ENCODE data around the gene HEG1. TPM values are rescaled to one million over a fixed set of nuclear protein-coding genes. Genes with fewer than 3 reads are reported as not detected.
A peak's percentile ranks its signal among the peaks of the same experiment; 100 is the strongest.

Gene HEG1
- total and polyA plus RNA-seq, 8 donors, result 2.3 to 56.9 (median 21.5) TPM

GRCh38 chr3:125073390-125073905 is 17.7 kb upstream of the HEG1 start:
- Histone ChIP-seq H3K4me3 (no peak overlapping the region), H3K4me1 (peaks cover 0 to 11% (median 0%) of the 10 kb centered on the region in 4 donors), H3K9me3 (no peaks in the 10 kb centered on the region), H3K27me3 (no peaks in the 10 kb centered on the region), H3K36me3 (no peaks in the 10 kb centered on the region), H3K27ac (no peak overlapping the region)
- TF ChIP-seq POLR2AphosphoS5 (IDR thresholded peaks at IDR 0.05) (no peak), POLR2A (IDR thresholded peaks at IDR 0.05) (no peak)
- WGBS, 5 donors, result 84 to 93% (median 87%) methylated on average over 7 of the region's 7 CpGs
- intact Hi-C loops (cut with DNase I; ENCODE audit: low total_unique reads), result no loop called here
- DNase-seq, result no peak

- Histone ChIP-seq H3K9me3 (no peaks in the 10 kb centered on the region), H3K4me1 (peaks cover 0 to 11% (median 0%) of the 10 kb centered on the region in 4 donors), H3K36me3 (no peaks in the 10 kb centered on the region), H3K4me3 (no peak overlapping the region), H3K27me3 (no peaks in the 10 kb centered on the region), H3K27ac (no peak overlapping the region)
- intact Hi-C loops (cut with DNase I; ENCODE audit: low total_unique reads), result no loop called here
- TF ChIP-seq POLR2AphosphoS5 (IDR thresholded peaks at IDR 0.05) (peak in 1 of 3 donors; percentile 32), EP300 (IDR thresholded peaks at IDR 0.05) (no peak)
- DNase-seq, result no peak
- WGBS, 5 donors, result 86 to 96% (median 92%) methylated on average over 4 of the region's 4 CpGs
Measured at GRCh38 chr3:125072749-125073389, 17.1 kb upstream of the HEG1 start.

GRCh38 chr3:125072301-125072700 is 16.5 kb upstream of the HEG1 start:
- intact Hi-C loops (cut with DNase I; ENCODE audit: low total_unique reads), result no loop called here
- Histone ChIP-seq H3K9me3 (no peaks in the 10 kb centered on the region), H3K4me3 (no peak overlapping the region), H3K27ac (no peak overlapping the region), H3K27me3 (no peaks in the 10 kb centered on the region), H3K36me3 (no peaks in the 10 kb centered on the region), H3K4me1 (peaks cover 0 to 11% (median 0%) of the 10 kb centered on the region in 4 donors)
- DNase-seq, result no peak
- no peak for TF ChIP-seq POLR2AphosphoS5 (IDR thresholded peaks at IDR 0.05)

DNA sequence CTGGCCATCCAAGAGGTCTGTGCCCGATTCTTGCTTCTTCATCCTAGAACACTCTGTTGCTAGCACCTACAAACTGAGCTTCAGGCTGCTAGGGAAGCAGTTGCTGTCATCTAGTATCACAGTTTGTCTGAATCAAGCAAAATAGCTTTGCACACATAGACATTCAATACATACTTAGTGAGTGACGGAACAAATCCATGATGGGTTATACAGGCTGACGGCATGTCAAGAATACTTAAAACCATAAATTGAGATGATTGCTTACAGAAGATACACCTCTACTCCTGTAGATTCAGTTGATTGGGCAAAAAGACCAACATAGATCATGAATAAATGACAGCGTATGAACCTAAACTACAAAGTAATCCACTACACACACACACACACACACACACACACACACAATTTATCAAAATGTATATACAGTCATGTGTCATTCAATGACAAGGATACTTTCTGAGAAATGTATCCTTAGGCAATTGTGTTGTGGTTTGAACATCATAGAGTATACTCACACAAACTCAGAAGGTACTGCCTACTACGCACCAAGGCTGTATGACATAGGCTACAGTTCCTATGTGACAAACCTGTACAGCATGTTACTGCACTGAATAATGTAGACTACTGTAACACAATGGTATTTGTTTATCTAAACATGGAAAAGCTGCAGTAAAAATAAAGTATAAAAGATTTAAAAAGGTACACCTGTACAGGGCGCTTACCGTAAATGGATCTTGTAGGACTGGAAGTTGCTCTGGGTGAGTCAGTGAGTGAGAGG is 14.4 kb upstream of the HEG1 start:
- WGBS, 5 donors, result 96 to 98% (median 98%) methylated on average over 7 of the region's 7 CpGs
- Histone ChIP-seq H3K4me3 (no peak overlapping the region), H3K27me3 (no peaks in the 10 kb centered on the region), H3K27ac (no peak overlapping the region), H3K9me3 (no peaks in the 10 kb centered on the region), H3K4me1 (peaks cover 0 to 11% (median 0%) of the 10 kb centered on the region in 4 donors), H3K36me3 (no peaks in the 10 kb centered on the region)
- intact Hi-C loops (cut with DNase I; ENCODE audit: low total_unique reads), result loop anchor here (10.0 kb wide), 1 partner anchor 65 kb away; no protein-coding TSS in a partner anchor
- DNase-seq, result no peak
- TF ChIP-seq POLR2AphosphoS5 (IDR thresholded peaks at IDR 0.05) (no peak), EP300 (IDR thresholded peaks at IDR 0.05) (no peak), POLR2A (IDR thresholded peaks at IDR 0.05) (no peak)
- TF ChIP-seq, protein P1, sequence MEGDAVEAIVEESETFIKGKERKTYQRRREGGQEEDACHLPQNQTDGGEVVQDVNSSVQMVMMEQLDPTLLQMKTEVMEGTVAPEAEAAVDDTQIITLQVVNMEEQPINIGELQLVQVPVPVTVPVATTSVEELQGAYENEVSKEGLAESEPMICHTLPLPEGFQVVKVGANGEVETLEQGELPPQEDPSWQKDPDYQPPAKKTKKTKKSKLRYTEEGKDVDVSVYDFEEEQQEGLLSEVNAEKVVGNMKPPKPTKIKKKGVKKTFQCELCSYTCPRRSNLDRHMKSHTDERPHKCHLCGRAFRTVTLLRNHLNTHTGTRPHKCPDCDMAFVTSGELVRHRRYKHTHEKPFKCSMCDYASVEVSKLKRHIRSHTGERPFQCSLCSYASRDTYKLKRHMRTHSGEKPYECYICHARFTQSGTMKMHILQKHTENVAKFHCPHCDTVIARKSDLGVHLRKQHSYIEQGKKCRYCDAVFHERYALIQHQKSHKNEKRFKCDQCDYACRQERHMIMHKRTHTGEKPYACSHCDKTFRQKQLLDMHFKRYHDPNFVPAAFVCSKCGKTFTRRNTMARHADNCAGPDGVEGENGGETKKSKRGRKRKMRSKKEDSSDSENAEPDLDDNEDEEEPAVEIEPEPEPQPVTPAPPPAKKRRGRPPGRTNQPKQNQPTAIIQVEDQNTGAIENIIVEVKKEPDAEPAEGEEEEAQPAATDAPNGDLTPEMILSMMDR (IDR thresholded peaks at IDR 0.05), result no peak

GRCh38 chr3:125069452-125069851 is 13.7 kb upstream of the HEG1 start:
- no peaks in the 10 kb centered on the region for H3K27me3 ChIP-seq
- intact Hi-C loops (cut with DNase I; ENCODE audit: low total_unique reads), result loop anchor here (10.0 kb wide), 1 partner anchor 65 kb away; no protein-coding TSS in a partner anchor
- no peak overlapping the region for H3K4me3 ChIP-seq
- H3K9me3 ChIP-seq, result no peaks in the 10 kb centered on the region
- peaks cover 0 to 11% (median 0%) of the 10 kb centered on the region in 4 donors for H3K4me1 ChIP-seq
- WGBS, 5 donors, result 34 to 57% (median 48%) methylated on average over 1 of the region's 1 CpG
- no peak for TF ChIP-seq EP300 (IDR thresholded peaks at IDR 0.05)
- TF ChIP-seq, protein P1 (IDR thresholded peaks at IDR 0.05), result no peak
- TF ChIP-seq POLR2AphosphoS5 (IDR thresholded peaks at IDR 0.05), result no peak
- TF ChIP-seq POLR2A (IDR thresholded peaks at IDR 0.05), result no peak
- no peaks in the 10 kb centered on the region for H3K36me3 ChIP-seq
- no peak for DNase-seq
- no peak overlapping the region for H3K27ac ChIP-seq

Measured in stomach (tissue), 9 donors.